CD4-positive, alpha-beta T cell treated with Interleukin-6 for 4 hours (primary cell): ENCODE results near the gene GAGE12D.
"Not testable (repeated sequence)": the region's sequence is repeated elsewhere in the genome, so short reads cannot be mapped to it uniquely, and the experiment has no call there.

Experiments
- DNase-seq: peaks from one replicate; pipeline ENCODE4 v3.0.0-alpha.2; 2020; ENCODE audit warnings: mixed read lengths

The GAGE12D gene, protein sequence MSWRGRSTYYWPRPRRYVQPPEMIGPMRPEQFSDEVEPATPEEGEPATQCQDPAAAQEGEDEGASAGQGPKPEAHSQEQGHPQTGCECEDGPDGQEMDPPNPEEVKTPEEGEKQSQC

DNA sequence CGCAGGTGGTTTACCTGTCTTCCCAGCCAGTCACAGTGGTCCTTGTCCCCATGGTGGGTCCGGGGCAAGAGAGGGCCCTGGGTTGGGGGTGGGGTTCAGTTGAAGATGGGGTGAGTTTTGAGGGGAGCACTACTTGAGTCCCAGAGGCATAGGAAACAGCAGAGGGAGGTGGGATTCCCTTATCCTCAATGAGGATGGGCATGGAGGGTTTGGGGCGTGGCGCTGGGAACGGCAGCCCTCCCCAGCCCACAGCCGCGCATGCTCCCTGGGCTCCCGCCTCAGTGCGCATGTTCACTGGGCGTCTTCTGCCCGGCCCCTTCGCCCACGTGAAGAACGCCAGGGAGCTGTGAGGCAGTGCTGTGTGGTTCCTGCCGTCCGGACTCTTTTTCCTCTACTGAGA lies at the start of gene GAGE12D:
Gene GAGE12D, plus strand, starts transcription at position 301 of the 400 bp plus-strand sequence. CDS start 1,155 bp downstream, outside the sequence.
- not testable (repeated sequence) for DNase-seq

DNA sequence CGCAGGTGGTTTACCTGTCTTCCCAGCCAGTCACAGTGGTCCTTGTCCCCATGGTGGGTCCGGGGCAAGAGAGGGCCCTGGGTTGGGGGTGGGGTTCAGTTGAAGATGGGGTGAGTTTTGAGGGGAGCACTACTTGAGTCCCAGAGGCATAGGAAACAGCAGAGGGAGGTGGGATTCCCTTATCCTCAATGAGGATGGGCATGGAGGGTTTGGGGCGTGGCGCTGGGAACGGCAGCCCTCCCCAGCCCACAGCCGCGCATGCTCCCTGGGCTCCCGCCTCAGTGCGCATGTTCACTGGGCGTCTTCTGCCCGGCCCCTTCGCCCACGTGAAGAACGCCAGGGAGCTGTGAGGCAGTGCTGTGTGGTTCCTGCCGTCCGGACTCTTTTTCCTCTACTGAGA lies 9.7 kb upstream of the GAGE12D start, which contains the start of gene GAGE12C:
Gene GAGE12C, plus strand, starts transcription at position 301 of the 400 bp plus-strand sequence. CDS start 1,155 bp downstream, outside the sequence.
- not testable (repeated sequence) for DNase-seq

DNA sequence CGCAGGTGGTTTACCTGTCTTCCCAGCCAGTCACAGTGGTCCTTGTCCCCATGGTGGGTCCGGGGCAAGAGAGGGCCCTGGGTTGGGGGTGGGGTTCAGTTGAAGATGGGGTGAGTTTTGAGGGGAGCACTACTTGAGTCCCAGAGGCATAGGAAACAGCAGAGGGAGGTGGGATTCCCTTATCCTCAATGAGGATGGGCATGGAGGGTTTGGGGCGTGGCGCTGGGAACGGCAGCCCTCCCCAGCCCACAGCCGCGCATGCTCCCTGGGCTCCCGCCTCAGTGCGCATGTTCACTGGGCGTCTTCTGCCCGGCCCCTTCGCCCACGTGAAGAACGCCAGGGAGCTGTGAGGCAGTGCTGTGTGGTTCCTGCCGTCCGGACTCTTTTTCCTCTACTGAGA lies 9.5 kb downstream of the GAGE12D start, which contains the start of gene GAGE12E:
Gene GAGE12E, plus strand, starts transcription at position 301 of the 400 bp plus-strand sequence. CDS start 1,155 bp downstream, outside the sequence.
- DNase-seq: not testable (repeated sequence)

DNA sequence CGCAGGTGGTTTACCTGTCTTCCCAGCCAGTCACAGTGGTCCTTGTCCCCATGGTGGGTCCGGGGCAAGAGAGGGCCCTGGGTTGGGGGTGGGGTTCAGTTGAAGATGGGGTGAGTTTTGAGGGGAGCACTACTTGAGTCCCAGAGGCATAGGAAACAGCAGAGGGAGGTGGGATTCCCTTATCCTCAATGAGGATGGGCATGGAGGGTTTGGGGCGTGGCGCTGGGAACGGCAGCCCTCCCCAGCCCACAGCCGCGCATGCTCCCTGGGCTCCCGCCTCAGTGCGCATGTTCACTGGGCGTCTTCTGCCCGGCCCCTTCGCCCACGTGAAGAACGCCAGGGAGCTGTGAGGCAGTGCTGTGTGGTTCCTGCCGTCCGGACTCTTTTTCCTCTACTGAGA lies 19.0 kb downstream of the GAGE12D start, which contains the start of gene GAGE12F:
Gene GAGE12F, plus strand, starts transcription at position 301 of the 400 bp plus-strand sequence. CDS start 1,155 bp downstream, outside the sequence.
- not testable (repeated sequence) for DNase-seq

DNA sequence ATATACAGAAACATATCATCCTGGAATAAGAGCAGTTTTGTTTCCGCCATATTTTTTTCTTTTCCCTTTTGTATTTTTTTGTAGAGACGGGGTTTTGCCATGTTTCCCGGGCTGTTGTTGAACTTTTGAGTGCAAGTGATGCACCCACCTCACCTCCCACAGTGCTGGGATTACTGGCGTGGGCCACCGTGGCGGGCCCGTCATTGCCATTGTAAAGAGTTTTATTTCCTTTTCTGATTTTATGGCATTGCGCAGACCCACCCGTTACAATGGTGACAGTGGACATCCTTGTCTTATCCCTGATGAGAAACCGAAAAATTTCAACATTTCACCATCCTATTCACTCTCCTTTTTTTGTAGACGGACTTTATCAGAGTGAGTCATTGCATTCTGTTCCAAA lies 27.2 kb downstream of the GAGE12D start:
- DNase-seq: not testable (repeated sequence)

DNA sequence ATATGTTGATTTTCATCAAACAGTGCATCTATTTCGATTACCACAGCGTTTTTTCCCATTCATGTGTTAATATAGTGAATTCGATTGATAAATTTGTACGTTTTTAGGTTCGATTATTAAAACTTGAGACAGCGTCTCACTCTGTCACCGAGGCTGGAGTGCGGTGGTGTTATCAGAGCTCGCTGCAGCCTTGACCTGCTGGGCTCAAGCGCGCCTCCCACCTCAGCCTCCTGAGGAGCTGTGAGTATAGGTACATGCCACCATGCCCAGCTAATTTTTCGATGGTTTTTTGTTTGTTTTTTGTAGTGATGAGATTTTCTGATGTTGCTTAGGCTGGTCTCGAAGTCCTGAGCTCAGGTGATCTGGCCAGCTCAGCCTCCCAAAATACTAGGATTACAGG lies 27.6 kb downstream of the GAGE12D start:
- DNase-seq: not testable (repeated sequence)

DNA sequence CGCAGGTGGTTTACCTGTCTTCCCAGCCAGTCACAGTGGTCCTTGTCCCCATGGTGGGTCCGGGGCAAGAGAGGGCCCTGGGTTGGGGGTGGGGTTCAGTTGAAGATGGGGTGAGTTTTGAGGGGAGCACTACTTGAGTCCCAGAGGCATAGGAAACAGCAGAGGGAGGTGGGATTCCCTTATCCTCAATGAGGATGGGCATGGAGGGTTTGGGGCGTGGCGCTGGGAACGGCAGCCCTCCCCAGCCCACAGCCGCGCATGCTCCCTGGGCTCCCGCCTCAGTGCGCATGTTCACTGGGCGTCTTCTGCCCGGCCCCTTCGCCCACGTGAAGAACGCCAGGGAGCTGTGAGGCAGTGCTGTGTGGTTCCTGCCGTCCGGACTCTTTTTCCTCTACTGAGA lies 28.6 kb downstream of the GAGE12D start, which contains the start of gene GAGE12G:
Gene GAGE12G, plus strand, starts transcription at position 301 of the 400 bp plus-strand sequence. CDS start 1,155 bp downstream, outside the sequence.
- not testable (repeated sequence) for DNase-seq

DNA sequence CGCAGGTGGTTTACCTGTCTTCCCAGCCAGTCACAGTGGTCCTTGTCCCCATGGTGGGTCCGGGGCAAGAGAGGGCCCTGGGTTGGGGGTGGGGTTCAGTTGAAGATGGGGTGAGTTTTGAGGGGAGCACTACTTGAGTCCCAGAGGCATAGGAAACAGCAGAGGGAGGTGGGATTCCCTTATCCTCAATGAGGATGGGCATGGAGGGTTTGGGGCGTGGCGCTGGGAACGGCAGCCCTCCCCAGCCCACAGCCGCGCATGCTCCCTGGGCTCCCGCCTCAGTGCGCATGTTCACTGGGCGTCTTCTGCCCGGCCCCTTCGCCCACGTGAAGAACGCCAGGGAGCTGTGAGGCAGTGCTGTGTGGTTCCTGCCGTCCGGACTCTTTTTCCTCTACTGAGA lies 38.1 kb downstream of the GAGE12D start, which contains the start of gene GAGE12H:
Gene GAGE12H, plus strand, starts transcription at position 301 of the 400 bp plus-strand sequence. CDS start 1,155 bp downstream, outside the sequence.
- not testable (repeated sequence) for DNase-seq

DNA sequence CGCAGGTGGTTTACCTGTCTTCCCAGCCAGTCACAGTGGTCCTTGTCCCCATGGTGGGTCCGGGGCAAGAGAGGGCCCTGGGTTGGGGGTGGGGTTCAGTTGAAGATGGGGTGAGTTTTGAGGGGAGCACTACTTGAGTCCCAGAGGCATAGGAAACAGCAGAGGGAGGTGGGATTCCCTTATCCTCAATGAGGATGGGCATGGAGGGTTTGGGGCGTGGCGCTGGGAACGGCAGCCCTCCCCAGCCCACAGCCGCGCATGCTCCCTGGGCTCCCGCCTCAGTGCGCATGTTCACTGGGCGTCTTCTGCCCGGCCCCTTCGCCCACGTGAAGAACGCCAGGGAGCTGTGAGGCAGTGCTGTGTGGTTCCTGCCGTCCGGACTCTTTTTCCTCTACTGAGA lies 47.7 kb downstream of the GAGE12D start, which contains the start of gene GAGE2A:
Gene GAGE2A, plus strand, starts transcription at position 301 of the 400 bp plus-strand sequence. CDS start 1,155 bp downstream, outside the sequence.
- not testable (repeated sequence) for DNase-seq

DNA sequence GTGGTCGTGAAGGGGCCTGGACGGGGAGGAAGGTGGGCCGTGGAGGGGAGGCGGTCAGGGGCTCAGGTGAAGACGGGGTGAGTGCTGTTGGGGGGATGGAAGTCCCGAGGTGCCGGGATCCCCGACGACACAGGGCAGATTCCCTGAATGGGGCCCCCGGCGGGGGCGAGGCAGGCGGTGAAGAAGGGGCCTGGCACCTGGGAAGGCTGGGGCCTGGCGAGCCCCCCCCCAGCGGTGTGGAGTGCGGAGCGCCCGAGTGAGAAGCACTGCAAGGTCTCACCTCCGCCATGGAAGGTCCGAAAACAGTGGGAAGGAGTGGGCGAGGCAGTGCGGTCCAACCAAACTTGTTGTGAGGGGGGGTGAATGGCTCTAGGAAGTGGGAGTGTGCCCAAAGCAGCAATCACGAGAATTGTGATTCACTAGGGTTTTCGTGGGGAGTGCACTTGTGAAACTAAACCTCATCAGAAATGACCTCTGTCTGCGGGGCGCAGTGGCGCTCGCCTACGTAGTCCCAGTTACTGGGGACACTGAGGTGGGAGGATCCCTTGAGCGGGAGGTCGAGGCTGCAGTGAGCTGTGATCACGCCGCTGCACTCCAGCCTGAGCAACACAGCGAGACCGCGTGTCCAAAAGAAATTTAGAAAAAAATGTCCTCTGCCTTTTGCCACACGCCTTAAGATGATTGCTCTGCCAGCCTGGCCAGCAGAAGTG lies 48.4 kb downstream of the GAGE12D start:
- DNase-seq: peak; percentile 5

DNA sequence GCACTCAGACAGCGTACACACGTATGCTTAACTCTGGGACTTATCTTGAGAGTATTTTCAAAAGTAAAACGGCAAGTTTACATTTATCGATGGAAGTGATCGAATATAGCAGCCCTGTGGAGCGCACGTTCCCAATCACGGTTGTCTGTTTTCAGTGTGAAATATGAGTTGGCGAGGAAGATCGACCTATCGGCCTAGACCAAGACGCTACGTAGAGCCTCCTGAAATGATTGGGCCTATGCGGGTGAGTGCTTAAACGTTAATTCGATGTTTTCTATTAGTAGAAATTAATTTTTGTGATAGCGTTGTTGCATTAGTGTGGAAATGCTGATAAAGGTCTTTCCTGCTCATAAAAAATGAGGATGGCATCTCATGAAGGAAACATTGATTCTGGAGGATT lies 49.0 kb downstream of the GAGE12D start:
- not testable (repeated sequence) for DNase-seq
